H1 (cell line): ENCODE measurements around the gene ZNF692. TPM values are rescaled to one million over a fixed set of nuclear protein-coding genes. Genes with fewer than 3 reads are reported as not detected.

Experiments
- CTCF ChIA-PET: fragments of 300-600 bp; sonication (Branson Sonifier 250); formaldehyde crosslinking; loops from one replicate; lab custom pipeline; 2021; ENCODE audit not compliant: partially characterized antibody; lab: Charles Lee
- POLR2A ChIA-PET: fragments of 300-600 bp; sonication (Branson Sonifier 250); formaldehyde crosslinking; loops from one replicate; lab custom pipeline; 2021; ENCODE audit warnings: inconsistent platforms; ENCODE audit not compliant: partially characterized antibody; lab: Charles Lee
- DNase-seq, 2 experiments: peaks; one replicate each; pipeline versions ENCODE4 v3.0.0 to v3.0.0-alpha.2; 2010 to 2022; ENCODE audit warnings: low spot score in 2 of 2, low read depth in 1 of 2, mixed read lengths in 1 of 2
- FAIRE-seq: peaks from 2 replicates; lab custom pipeline; 2011; peaks lifted over from hg19 to GRCh38; lab: Jason Lieb, UNC
- H2AFZ ChIP-seq: 2 replicates; pipeline ENCODE4 v1.8.1; 2012; ENCODE audit warnings: low read length, inconsistent platforms
- H2AK5ac ChIP-seq: 2 replicates; pipeline ENCODE4 v1.6.1; 2013; ENCODE audit warnings: low read depth, low read length
- H2BK120ac ChIP-seq: replicated peaks from 2 replicates; pipeline ENCODE3; 2013; ENCODE audit warnings: low read depth, low read length, inconsistent platforms
- H2BK12ac ChIP-seq: 2 replicates; pipeline ENCODE4 v1.6.1; 2013; ENCODE audit warnings: low read depth, low read length
- H2BK15ac ChIP-seq: 2 replicates; pipeline ENCODE4 v1.6.1; 2013; ENCODE audit warnings: low read length
- H2BK20ac ChIP-seq: 2 replicates; pipeline ENCODE4 v1.6.1; 2013; ENCODE audit warnings: low read length
- H2BK5ac ChIP-seq: 2 replicates; pipeline ENCODE4 v1.6.1; 2013; ENCODE audit warnings: low read depth, low read length
- H3K14ac ChIP-seq: 2 replicates; pipeline ENCODE4 v1.6.1; 2013; ENCODE audit warnings: inconsistent platforms; ENCODE audit not compliant: insufficient read length
- H3K18ac ChIP-seq: 2 replicates; pipeline ENCODE4 v1.6.1; 2013; ENCODE audit warnings: low read length; ENCODE audit errors: extremely low read depth
- H3K23ac ChIP-seq: 2 replicates; pipeline ENCODE4 v1.6.1; 2013; ENCODE audit warnings: inconsistent platforms; ENCODE audit not compliant: insufficient read length
- H3K23me2 ChIP-seq: 2 replicates; pipeline ENCODE4 v1.6.1; 2013; ENCODE audit warnings: low read depth, low read length
- H3K27ac ChIP-seq: 2 replicates; pipeline ENCODE4 v1.6.1; 2011; ENCODE audit warnings: low read depth, low read length, inconsistent platforms
- H3K27me3 ChIP-seq, 4 experiments: replicated peaks in 1 of 4; 1 replicate in 1 of 4; 2 replicates in 3 of 4; pipeline versions ENCODE4 v1.6.1 to v1.8.1; 2011 to 2013; ENCODE audit warnings: low read length in 3 of 4, mild to moderate bottlenecking in 3 of 4, inconsistent platforms in 2 of 4, mixed read lengths in 2 of 4, moderate library complexity in 1 of 4; ENCODE audit not compliant: control insufficient read depth in 3 of 4, insufficient read depth in 3 of 4; ENCODE audit errors: extremely low read depth in 1 of 4
- H3K36me3 ChIP-seq, 4 experiments: 2 replicates each; pipeline versions ENCODE4 v1.6.1 to v1.8.1; 2011 to 2013; ENCODE audit warnings: mild to moderate bottlenecking in 4 of 4, low read length in 3 of 4, moderate library complexity in 2 of 4, control low read depth in 1 of 4, inconsistent platforms in 1 of 4; ENCODE audit not compliant: insufficient read depth in 4 of 4, control insufficient read depth in 2 of 4
- H3K4ac ChIP-seq: replicated peaks from 2 replicates; pipeline ENCODE3; 2013; ENCODE audit warnings: low read length, low read depth, mixed read lengths, inconsistent platforms; ENCODE audit not compliant: insufficient read length
- H3K4me1 ChIP-seq, 4 experiments: replicated peaks in 1 of 4; 1 replicate in 1 of 4; 2 replicates in 3 of 4; pipeline versions ENCODE4 v1.6.1 to v1.8.1; 2011 to 2013; ENCODE audit warnings: low read length in 3 of 4, inconsistent platforms in 2 of 4, mixed read lengths in 1 of 4; ENCODE audit not compliant: insufficient read depth in 4 of 4, control insufficient read depth in 3 of 4
- H3K4me2 ChIP-seq, 2 experiments: 2 replicates each; pipeline versions ENCODE4 v1.6.1 to v1.8.1; 2011 to 2013; ENCODE audit warnings: low read depth in 2 of 2, low read length in 2 of 2, control low read depth in 1 of 2, inconsistent platforms in 1 of 2, mild to moderate bottlenecking in 1 of 2; ENCODE audit not compliant: insufficient read depth in 1 of 2
- H3K4me3 ChIP-seq, 4 experiments: fragments of 200-600, 300-600 bp in 1 of 4; sonication (generic), shearing (Covaris generic), sonication (Bioruptor Twin) in 1 of 4; 2 replicates each; pipeline versions ENCODE4 v1.5.1 to v1.8.1; 2011 to 2016; ENCODE audit warnings: low read length in 4 of 4, low read depth in 3 of 4, control low read depth in 2 of 4, inconsistent platforms in 2 of 4, mild to moderate bottlenecking in 2 of 4, mixed read lengths in 1 of 4, moderate library complexity in 1 of 4; ENCODE audit not compliant: insufficient read depth in 2 of 4; ENCODE audit errors: extremely low read depth in 1 of 4
- H3K56ac ChIP-seq: replicated peaks from 2 replicates; pipeline ENCODE3; 2013; ENCODE audit warnings: low read depth, mild to moderate bottlenecking, mixed read lengths, low read length, inconsistent platforms; ENCODE audit not compliant: insufficient read length
- H3K79me1 ChIP-seq: 2 replicates; pipeline ENCODE4 v1.6.1; 2013; ENCODE audit warnings: low read depth, low read length, control low read depth
- H3K79me2 ChIP-seq, 2 experiments: 2 replicates each; pipeline versions ENCODE4 v1.6.1 to v1.8.1; 2012 to 2013; ENCODE audit warnings: low read length in 2 of 2, mild to moderate bottlenecking in 2 of 2, inconsistent platforms in 1 of 2; ENCODE audit not compliant: insufficient read depth in 2 of 2, control insufficient read depth in 1 of 2
- H3K9ac ChIP-seq, 4 experiments: replicated peaks in 1 of 4; 1 replicate in 1 of 4; 2 replicates in 3 of 4; pipeline versions ENCODE4 v1.6.1 to v1.8.1; 2011 to 2013; ENCODE audit warnings: low read depth in 3 of 4, low read length in 3 of 4, control low read depth in 2 of 4, mild to moderate bottlenecking in 2 of 4, moderate library complexity in 2 of 4, inconsistent platforms in 1 of 4; ENCODE audit errors: extremely low read depth in 1 of 4
- H3K9me3 ChIP-seq, 2 experiments: 2 replicates each; pipeline versions ENCODE4 v1.6.1 to v1.8.1; 2012 to 2013; ENCODE audit warnings: mild to moderate bottlenecking in 2 of 2, moderate library complexity in 2 of 2, control low read depth in 1 of 2, inconsistent platforms in 1 of 2, low read depth in 1 of 2, low read length in 1 of 2, mixed read lengths in 1 of 2; ENCODE audit not compliant: insufficient read depth in 2 of 2
- H4K20me1 ChIP-seq, 2 experiments: replicated peaks in 1 of 2; 2 replicates each; pipeline versions ENCODE3 to v1.8.1; 2011 to 2013; ENCODE audit warnings: inconsistent platforms in 2 of 2, low read length in 2 of 2, mild to moderate bottlenecking in 1 of 2; ENCODE audit not compliant: insufficient read depth in 2 of 2, control insufficient read depth in 1 of 2
- H4K5ac ChIP-seq: 2 replicates; pipeline ENCODE4 v1.6.1; 2013; ENCODE audit warnings: low read length, low read depth, mixed read lengths, inconsistent platforms; ENCODE audit not compliant: insufficient read length
- H4K8ac ChIP-seq: 2 replicates; pipeline ENCODE4 v1.8.0; 2013; ENCODE audit warnings: mild to moderate bottlenecking, moderate library complexity, low read length, inconsistent platforms; ENCODE audit not compliant: insufficient read depth; ENCODE audit errors: extremely low read depth
- H4K91ac ChIP-seq: replicated peaks from 2 replicates; pipeline ENCODE3; 2013; ENCODE audit warnings: low read length, mixed read lengths, inconsistent platforms; ENCODE audit not compliant: insufficient read length
- TAF7 ChIP-seq: optimal IDR thresholded peaks from 2 replicates; pipeline ENCODE3; 2011; ENCODE audit warnings: low read depth, mild to moderate bottlenecking, inconsistent platforms, low read length, moderate library complexity, borderline replicate concordance
- USF2 ChIP-seq: IDR thresholded peaks from 2 replicates; pipeline ENCODE4 v1.6.1; 2011; ENCODE audit warnings: low read length, improper control_type of control experiment
- WGBS, 2 experiments: shearing (Covaris generic) in 1 of 2; methylation state at CpG; one replicate each; pipeline versions ENCODE4 v1.1.6 to v1.1.7; 2013 to 2015; ENCODE audit warnings: low lambda C conversion rate in 2 of 2, mixed read lengths in 2 of 2, inconsistent platforms in 1 of 2, low coverage in 1 of 2, missing lambda C conversion rate in 1 of 2; ENCODE audit not compliant: insufficient replicate concordance in 2 of 2, insufficient coverage in 1 of 2, insufficient read length in 1 of 2; ENCODE audit errors: extremely low coverage in 1 of 2, missing lambda C conversion rate in 1 of 2; 5-methylcytosine and 5-hydroxymethylcytosine counted together
- polyA plus RNA-seq, 7 experiments: library from polyadenylated mRNA; depleted of rRNA in 3 of 7; stranded (reverse) in 5 of 7; unstranded in 2 of 7; fragments of >200 nt in 5 of 7; fragments of 200-250 nt in 2 of 7; gene quantifications; 1 replicate in 5 of 7; 2 replicates in 1 of 7; 4 replicates in 1 of 7; pipeline versions ENCODE4 v1.2.1 to v1.2.3, GENCODE V29; 2011 to 2013; ENCODE audit warnings: missing spikeins in 2 of 7, mixed read lengths in 2 of 7
- total RNA-seq: library from RNA; stranded (reverse); fragmentation: NEBNext Ultra II Directional; extraction: Animal tissue kit (Norgen Biotek cat#: 25700); gene quantifications from 2 replicates; pipeline ENCODE4 v1.2.1, GENCODE V29; 2021

ZNF692 gene
- total and polyA plus RNA-seq, 2 of the 8 experiments (the other 6 are each of a cell fraction or from before 2014, with no cell fraction given) = 38.4 to 52.3 TPM

GRCh38 chr1:248815407-248816034, 43.4 kb downstream of the ZNF692 start:
- Histone ChIP-seq H3K23ac (no peak overlapping the region), H2AK5ac (no peak overlapping the region), H3K27me3 (no peaks in the 10 kb centered on the region), H3K23me2 (no peaks in the 10 kb centered on the region), H3K79me1 (peaks cover 12% of the 10 kb centered on the region; the same call in 1 of the 2 replicates), H3K36me3 (peaks cover 13 to 32% (median 23%) of the 10 kb centered on the region in 4 experiments), H3K79me2 (peaks cover 0 to 19% of the 10 kb centered on the region in 2 experiments; a peak in 2 of 4 replicates), H3K4me2 (no peak overlapping the region; a peak in 1 of 4 replicates), H3K18ac (no peak overlapping the region), H3K4me1 (peaks cover 0 to 5% (median 2%) of the 10 kb centered on the region in 4 experiments; a peak in 4 of 7 replicates), H3K4ac (no peak overlapping the region), H2BK120ac (no peak overlapping the region), H3K27ac (no peak overlapping the region), H4K5ac (no peak overlapping the region), H3K4me3 (no peak overlapping the region), H3K9me3 (no peaks in the 10 kb centered on the region), H2BK20ac (no peak overlapping the region), H2BK5ac (no peak overlapping the region), H4K8ac (no peak overlapping the region), H2BK12ac (no peak overlapping the region), H3K9ac (no peak overlapping the region), H3K14ac (no peak overlapping the region), H3K56ac (no peak overlapping the region), H2BK15ac (no peak overlapping the region), H4K20me1 (peaks cover 0 to 5% of the 10 kb centered on the region in 2 experiments), H2AFZ (no peak overlapping the region), H4K91ac (no peak overlapping the region)
- ChIA-PET POLR2A (no interaction called here), CTCF (interaction anchor here (1.0 kb wide), 1 partner anchor 9 kb away, joined by 4 read pairs; no protein-coding TSS in a partner anchor)
- no peak for FAIRE-seq
- no peak for DNase-seq
- WGBS, 2 experiments = 89% methylated on average over 10 of the region's 10 CpGs; no CpG with 5 or more reads in 1 of the 2 experiments
- TF ChIP-seq TAF7 (no peak), USF2 (no peak)
